ENCODE data around the gene CCR7.

Gene CCR7

GRCh38 chr17:40560592-40561293 is 4.5 kb downstream of the CCR7 start:
- DNase-seq = peak; percentile 64

- DNase-seq = peak; percentile 81
Observed at GRCh38 chr17:40559954-40560591, 5.2 kb downstream of the CCR7 start.

GRCh38 chr17:40559564-40559916 is 5.7 kb downstream of the CCR7 start:
- no peak for DNase-seq

GRCh38 chr17:40558890-40559563 is 6.2 kb downstream of the CCR7 start:
- DNase-seq = no peak

DNA sequence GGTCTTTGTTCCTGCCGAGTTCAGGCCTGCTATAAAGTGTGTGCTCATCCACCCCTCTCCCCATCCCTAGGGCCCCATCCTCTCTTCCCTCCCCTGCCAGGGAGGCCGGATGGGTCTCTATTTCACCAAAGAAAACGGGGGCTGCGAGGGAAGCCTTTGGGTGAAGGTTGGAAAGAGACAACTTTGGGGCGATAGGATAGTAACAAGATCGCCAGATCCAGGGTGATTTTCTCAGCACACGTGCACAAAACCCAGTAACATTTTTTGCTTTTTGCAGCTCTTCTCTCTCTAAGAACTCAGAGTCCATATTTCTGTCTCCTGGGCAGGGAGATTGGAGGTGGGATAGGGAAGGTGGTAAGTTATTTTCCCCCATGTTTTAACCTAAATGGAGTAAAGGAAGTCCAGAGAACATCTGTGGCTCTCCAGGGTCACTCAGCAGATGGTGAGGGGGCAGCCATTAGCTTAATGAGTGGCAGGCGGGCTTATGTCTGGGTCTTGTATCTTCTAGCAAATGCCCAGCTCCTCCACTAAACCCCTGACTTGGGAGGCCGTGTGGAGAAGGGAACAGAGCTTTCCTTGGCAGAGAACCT is 6.9 kb downstream of the CCR7 start:
- no peak for DNase-seq

GRCh38 chr17:40557531-40558299 is 7.6 kb downstream of the CCR7 start:
- no peak for DNase-seq

DNA sequence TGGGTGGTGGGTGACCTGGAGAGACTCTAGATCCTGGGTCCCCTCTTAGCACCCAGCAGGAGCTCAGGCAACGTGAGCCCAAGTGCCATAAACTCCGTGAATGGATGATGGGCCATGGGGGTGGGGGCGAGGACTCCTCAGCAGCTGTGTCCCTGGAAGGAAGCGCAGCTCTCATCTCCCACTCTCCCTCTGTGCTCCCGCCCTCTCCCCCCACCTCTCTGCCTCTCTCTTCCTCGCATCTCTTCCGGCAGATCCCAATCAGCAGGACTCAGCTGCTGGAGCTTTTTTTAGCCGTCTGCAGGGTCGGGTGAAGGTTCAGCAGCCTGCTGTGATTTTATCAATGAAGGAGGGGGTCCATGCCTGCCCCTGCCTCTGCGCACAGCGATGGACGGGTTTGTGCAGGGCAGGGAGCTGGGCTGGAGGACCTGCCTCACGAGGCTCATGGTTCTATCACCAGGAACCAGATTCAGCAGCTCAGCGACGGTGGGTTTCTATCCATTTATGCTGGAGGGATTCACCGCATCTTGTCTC is 8.3 kb downstream of the CCR7 start:
- DNase-seq = no peak

GRCh38 chr17:40556198-40556661 is 9.0 kb downstream of the CCR7 start:
- DNase-seq = no peak

DNA sequence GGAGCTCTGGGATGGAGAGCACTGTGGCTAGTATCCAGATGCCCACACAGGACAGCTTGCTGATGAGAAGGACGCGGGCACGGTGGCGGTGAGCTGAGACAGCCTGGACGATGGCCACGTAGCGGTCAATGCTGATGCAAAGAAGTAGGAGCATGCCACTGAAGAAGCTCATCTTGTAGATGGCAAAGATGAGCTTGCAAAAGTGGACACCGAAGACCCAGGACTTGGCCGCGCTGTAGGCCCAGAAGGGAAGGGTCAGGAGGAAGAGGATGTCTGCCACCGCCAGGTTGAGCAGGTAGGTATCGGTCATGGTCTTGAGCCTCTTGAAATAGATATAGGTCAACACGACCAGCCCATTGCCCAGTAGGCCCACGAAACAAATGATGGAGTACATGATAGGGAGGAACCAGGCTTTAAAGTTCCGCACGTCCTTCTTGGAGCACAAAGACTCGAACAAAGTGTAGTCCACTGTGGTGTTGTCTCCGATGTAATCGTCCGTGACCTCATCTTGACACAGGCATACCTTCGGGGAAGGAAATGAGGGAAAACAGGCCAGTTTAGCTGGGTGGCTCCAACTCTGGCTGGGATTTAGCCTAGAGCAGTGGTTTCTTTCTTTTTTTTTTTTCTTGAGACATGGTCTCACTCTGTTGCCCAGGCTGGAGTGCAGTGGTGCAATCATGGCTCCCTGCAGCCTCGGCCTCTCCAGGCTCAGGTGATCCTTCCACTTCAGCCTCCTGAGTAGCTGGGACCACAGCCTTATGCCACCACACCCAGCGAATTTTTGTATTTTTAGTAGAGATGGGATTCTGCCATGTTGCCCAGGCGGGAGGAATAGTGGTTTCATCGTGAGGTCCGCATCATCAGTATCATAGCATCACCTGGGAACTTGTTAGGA is 9.7 kb downstream of the CCR7 start:
- no peak for DNase-seq

- no peak for DNase-seq
Observed at GRCh38 chr17:40554646-40555295, 10.5 kb downstream of the CCR7 start.

GRCh38 chr17:40553694-40554534 is 11.4 kb downstream of the CCR7 start:
- no peak for DNase-seq

- no peak for DNase-seq
Observed at GRCh38 chr17:40552806-40553693, 12.2 kb downstream of the CCR7 start.

DNA sequence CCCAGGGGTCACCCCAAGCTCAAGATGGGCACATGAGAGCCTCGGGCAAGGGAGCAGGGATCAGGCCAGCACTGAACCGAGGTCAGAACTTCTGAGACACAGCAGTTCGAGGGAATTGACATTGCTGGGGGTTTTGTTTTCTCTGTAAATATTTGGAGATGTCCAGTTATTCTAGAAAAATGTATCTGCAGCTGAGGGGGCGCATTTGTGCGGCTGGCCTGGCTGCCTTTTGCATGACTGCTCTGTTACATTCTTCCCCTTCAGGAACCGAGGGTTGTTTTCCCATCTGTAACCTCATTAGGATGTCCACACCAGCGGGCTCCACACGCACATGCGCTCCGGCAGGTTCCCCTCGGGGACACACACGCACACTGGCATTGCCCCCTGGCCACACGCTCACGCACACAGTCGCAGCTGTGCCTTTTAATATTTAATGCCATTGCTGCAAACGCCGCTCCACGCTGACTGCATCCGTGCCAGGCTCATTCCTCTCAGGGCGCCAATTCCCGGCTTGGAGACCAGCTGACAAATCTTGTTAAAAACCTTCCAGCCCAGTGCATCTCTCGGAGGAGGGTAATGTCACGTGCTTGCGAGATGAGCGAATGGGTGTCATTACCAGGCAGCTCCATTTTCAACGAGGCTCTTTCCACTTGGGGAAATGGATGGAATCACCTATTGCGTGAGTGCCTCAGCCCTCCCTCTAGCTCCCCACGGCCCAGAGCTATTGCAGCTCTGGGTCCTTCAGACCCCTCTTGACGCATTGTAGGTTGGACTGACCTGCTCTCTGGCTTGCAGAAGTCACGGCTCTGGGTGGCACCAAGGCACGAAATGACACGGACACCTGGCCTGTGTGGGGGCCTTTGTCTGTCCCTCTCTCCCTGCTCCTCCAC is 13.1 kb downstream of the CCR7 start:
- DNase-seq = no peak

- DNase-seq = no peak
Observed at GRCh38 chr17:40551091-40551878, 14.0 kb downstream of the CCR7 start.

GRCh38 chr17:40550608-40551007 is 14.7 kb downstream of the CCR7 start:
- no peak for DNase-seq

DNA sequence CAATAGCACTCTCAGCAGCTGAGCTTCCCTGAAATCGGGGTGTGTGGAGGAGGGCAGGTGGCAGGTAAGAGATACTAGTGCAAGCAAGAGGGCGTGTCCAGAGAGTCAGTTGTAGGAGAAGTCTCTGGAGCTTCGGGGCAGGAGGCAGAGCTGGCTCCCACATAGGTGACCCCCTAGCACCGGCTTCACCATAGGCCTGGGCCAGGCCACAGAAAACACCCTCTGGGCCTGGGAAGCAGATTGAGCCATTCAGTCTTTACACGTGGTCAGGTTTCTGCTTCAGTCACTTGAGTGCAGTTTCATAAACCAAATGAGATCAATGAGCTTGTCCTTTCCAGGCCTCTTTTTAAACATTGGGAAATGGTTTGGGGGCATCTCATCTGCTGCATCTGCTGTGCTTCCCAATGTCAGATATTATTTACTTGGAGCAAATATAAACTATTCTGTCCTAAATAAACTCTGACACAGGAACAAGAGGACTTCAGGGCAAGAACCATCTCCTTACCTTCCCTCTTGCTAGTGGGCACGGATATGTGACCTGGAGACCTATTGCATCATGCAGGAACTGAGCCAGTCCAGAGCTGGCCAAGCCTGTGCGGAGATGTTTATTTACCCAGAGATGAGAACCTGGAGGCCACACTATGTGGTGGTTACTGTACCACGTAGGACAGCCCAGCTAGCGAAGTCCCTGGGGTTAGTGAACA is 16.1 kb downstream of the CCR7 start:
- no peak for DNase-seq

All from activated T-cell treated with anti-CD3 and anti-CD28 coated beads for 4 hours (primary cell).